HepG2 (cell line): Measurements from ENCODE around the gene TLE1. TPM values are rescaled to one million over a fixed set of nuclear protein-coding genes. Genes with fewer than 3 reads are reported as not detected.

Source experiments
- HMGXB4 ChIP-seq, 2 experiments: sonication (generic) in 1 of 2; formaldehyde crosslinking in 1 of 2; IDR thresholded peaks; 2 replicates each; pipeline versions ENCODE4 v1.4.0 to v1.6.1; 2018 to 2020; ENCODE audit warnings: missing genetic modification reagents in 2 of 2, borderline replicate concordance in 1 of 2, low read depth in 1 of 2, mild to moderate bottlenecking in 1 of 2, missing biosample characterization in 1 of 2
- SCMH1 ChIP-seq: sonication (generic); formaldehyde crosslinking; IDR thresholded peaks from 2 replicates; pipeline ENCODE4 v1.9.0; 2021; ENCODE audit warnings: missing genetic modification reagents, mild to moderate bottlenecking, borderline replicate concordance
- SNAPC2 ChIP-seq: sonication (generic); formaldehyde crosslinking; IDR thresholded peaks from 2 replicates; pipeline ENCODE4 v1.8.1; 2022; ENCODE audit warnings: mild to moderate bottlenecking, missing genetic modification reagents
- SOX5 ChIP-seq: IDR thresholded peaks from 2 replicates; pipeline ENCODE4 v1.6.1; 2016; ENCODE audit warnings: borderline replicate concordance
- TBX2 ChIP-seq: sonication (generic); formaldehyde crosslinking; IDR thresholded peaks from 2 replicates; pipeline ENCODE4 v1.5.0; 2020; ENCODE audit warnings: missing genetic modification reagents, mild to moderate bottlenecking, borderline replicate concordance
- ZBTB39 ChIP-seq: sonication (generic); formaldehyde crosslinking; IDR thresholded peaks from 2 replicates; pipeline ENCODE4 v1.5.0; 2020; ENCODE audit warnings: missing genetic modification reagents
- ZNF12 ChIP-seq: sonication (generic); formaldehyde crosslinking; IDR thresholded peaks from 2 replicates; pipeline ENCODE4 v1.5.0; 2020; ENCODE audit warnings: missing genetic modification reagents
- ZNF274 ChIP-seq: sonication (generic); formaldehyde crosslinking; IDR thresholded peaks from 2 replicates; pipeline ENCODE4 v1.5.1; 2020; ENCODE audit warnings: mild to moderate bottlenecking, missing genetic modification reagents
- ZNF329 ChIP-seq: sonication (generic); formaldehyde crosslinking; IDR thresholded peaks from 2 replicates; pipeline ENCODE4 v1.9.0; 2021; ENCODE audit warnings: low read depth, mild to moderate bottlenecking, missing genetic modification reagents
- ZNF740 ChIP-seq: sonication (generic); formaldehyde crosslinking; IDR thresholded peaks from 2 replicates; pipeline ENCODE4 v1.4.0; 2020; ENCODE audit warnings: missing genetic modification reagents
- ZNF776 ChIP-seq: sonication (generic); formaldehyde crosslinking; IDR thresholded peaks from 2 replicates; pipeline ENCODE4 v1.4.0; 2020; ENCODE audit warnings: mild to moderate bottlenecking, missing genetic modification reagents
- polyA plus RNA-seq, 8 experiments: library from polyadenylated mRNA; depleted of rRNA in 3 of 8; stranded (reverse) in 7 of 8; unstranded in 1 of 8; fragments of >200 nt; fragmentation: Illumina TruSeq in 4 of 8; extraction: Trizol in 4 of 8; gene quantifications; 2 replicates each; pipeline versions ENCODE4 v1.2.1 to v1.2.3, GENCODE V29; 2011 to 2016; ENCODE audit warnings: low read depth in 4 of 8, missing spikeins in 1 of 8, mixed read lengths in 1 of 8; ENCODE audit not compliant: insufficient read depth in 1 of 8
- total RNA-seq, 5 experiments: library from RNA; depleted of rRNA; stranded (reverse); fragments of >200 nt; fragmentation: Illumina TruSeq; extraction: Trizol; gene quantifications; 2 replicates each; pipeline ENCODE4 v1.2.3, GENCODE V29; 2016; ENCODE audit warnings: low read depth in 1 of 5
- TF ChIP-seq, protein P1 (sequence below): fragments of 450-650 bp; IDR thresholded peaks from 2 replicates; pipeline ENCODE4 v1.6.1; 2017; ENCODE audit warnings: mild to moderate bottlenecking
- TF ChIP-seq, protein P2 (sequence below): sonication (generic); formaldehyde crosslinking; IDR thresholded peaks from one replicate; pipeline ENCODE4 v1.5.1; 2020; ENCODE audit warnings: mild to moderate bottlenecking, missing genetic modification reagents; ENCODE audit errors: not compliant biosample characterization

TLE1 gene
- total and polyA plus RNA-seq, 2 of the 13 experiments (the other 11 are each of a cell fraction or from before 2014, with no cell fraction given): 35.9 to 109 TPM

GRCh38 chr9:81535542-81536241, 153.7 kb downstream of the TLE1 start (continued):
- no peak for TF ChIP-seq ZBTB39 (CRISPR knock-in tag)
- no peak; a peak in 1 of 4 replicates for TF ChIP-seq HMGXB4 (CRISPR knock-in tag; IDR thresholded peaks at IDR 0.05; ENCODE audit: borderline replicate concordance in 1 of 2, low read depth in 1 of 2)
- no peak for TF ChIP-seq ZNF329 (CRISPR knock-in tag)
- TF ChIP-seq SNAPC2 (CRISPR knock-in tag): no peak
- TF ChIP-seq, protein P1, sequence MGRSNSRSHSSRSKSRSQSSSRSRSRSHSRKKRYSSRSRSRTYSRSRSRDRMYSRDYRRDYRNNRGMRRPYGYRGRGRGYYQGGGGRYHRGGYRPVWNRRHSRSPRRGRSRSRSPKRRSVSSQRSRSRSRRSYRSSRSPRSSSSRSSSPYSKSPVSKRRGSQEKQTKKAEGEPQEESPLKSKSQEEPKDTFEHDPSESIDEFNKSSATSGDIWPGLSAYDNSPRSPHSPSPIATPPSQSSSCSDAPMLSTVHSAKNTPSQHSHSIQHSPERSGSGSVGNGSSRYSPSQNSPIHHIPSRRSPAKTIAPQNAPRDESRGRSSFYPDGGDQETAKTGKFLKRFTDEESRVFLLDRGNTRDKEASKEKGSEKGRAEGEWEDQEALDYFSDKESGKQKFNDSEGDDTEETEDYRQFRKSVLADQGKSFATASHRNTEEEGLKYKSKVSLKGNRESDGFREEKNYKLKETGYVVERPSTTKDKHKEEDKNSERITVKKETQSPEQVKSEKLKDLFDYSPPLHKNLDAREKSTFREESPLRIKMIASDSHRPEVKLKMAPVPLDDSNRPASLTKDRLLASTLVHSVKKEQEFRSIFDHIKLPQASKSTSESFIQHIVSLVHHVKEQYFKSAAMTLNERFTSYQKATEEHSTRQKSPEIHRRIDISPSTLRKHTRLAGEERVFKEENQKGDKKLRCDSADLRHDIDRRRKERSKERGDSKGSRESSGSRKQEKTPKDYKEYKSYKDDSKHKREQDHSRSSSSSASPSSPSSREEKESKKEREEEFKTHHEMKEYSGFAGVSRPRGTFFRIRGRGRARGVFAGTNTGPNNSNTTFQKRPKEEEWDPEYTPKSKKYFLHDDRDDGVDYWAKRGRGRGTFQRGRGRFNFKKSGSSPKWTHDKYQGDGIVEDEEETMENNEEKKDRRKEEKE: no peak
- TF ChIP-seq ZNF740 (CRISPR knock-in tag): no peak
- TF ChIP-seq, protein P2, sequence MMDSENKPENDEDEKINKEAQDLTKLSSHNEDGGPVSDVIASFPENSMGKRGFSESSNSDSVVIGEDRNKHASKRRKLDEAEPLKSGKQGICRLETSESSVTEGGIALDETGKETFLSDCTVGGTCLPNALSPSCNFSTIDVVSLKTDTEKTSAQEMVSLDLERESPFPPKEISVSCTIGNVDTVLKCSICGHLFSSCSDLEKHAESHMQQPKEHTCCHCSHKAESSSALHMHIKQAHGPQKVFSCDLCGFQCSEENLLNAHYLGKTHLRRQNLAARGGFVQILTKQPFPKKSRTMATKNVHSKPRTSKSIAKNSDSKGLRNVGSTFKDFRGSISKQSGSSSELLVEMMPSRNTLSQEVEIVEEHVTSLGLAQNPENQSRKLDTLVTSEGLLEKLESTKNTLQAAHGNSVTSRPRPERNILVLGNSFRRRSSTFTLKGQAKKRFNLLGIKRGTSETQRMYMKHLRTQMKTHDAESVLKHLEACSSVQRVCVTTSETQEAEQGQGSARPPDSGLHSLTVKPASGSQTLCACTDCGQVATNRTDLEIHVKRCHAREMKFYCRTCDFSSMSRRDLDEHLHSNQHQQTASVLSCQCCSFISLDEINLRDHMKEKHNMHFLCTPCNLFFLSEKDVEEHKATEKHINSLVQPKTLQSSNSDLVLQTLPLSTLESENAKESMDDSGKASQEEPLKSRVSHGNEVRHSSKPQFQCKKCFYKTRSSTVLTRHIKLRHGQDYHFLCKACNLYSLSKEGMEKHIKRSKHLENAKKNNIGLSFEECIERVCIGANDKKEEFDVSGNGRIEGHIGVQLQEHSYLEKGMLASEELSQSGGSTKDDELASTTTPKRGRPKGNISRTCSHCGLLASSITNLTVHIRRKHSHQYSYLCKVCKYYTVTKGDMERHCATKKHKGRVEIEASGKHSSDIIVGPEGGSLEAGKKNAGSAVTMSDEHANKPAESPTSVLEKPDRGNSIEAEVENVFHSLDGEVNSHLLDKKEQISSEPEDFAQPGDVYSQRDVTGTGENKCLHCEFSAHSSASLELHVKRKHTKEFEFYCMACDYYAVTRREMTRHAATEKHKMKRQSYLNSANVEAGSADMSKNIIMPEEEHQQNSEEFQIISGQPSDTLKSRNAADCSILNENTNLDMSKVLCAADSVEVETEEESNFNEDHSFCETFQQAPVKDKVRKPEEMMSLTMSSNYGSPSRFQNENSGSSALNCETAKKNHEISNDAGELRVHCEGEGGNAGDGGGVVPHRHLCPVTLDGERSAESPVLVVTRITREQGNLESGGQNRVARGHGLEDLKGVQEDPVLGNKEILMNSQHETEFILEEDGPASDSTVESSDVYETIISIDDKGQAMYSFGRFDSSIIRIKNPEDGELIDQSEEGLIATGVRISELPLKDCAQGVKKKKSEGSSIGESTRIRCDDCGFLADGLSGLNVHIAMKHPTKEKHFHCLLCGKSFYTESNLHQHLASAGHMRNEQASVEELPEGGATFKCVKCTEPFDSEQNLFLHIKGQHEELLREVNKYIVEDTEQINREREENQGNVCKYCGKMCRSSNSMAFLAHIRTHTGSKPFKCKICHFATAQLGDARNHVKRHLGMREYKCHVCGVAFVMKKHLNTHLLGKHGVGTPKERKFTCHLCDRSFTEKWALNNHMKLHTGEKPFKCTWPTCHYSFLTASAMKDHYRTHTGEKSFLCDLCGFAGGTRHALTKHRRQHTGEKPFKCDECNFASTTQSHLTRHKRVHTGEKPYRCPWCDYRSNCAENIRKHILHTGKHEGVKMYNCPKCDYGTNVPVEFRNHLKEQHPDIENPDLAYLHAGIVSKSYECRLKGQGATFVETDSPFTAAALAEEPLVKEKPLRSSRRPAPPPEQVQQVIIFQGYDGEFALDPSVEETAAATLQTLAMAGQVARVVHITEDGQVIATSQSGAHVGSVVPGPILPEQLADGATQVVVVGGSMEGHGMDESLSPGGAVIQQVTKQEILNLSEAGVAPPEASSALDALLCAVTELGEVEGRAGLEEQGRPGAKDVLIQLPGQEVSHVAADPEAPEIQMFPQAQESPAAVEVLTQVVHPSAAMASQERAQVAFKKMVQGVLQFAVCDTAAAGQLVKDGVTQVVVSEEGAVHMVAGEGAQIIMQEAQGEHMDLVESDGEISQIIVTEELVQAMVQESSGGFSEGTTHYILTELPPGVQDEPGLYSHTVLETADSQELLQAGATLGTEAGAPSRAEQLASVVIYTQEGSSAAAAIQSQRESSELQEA: no peak
- TF ChIP-seq ZNF12 (CRISPR knock-in tag): peak; percentile 74; the same call in 1 of the 2 replicates
- no peak for TF ChIP-seq ZNF776 (CRISPR knock-in tag)
- no peak for TF ChIP-seq SCMH1
- peak; percentile 95 for TF ChIP-seq SOX5
- no peak for TF ChIP-seq ZNF274 (CRISPR knock-in tag)
- peak; percentile 92 for TF ChIP-seq TBX2
